Activated CD4-positive, alpha-beta memory T cell treated with anti-CD3 and anti-CD28 coated beads for 36 hours (primary cell): ENCODE data around the gene UGT1A5. TPM values are rescaled to one million over a fixed set of nuclear protein-coding genes. Genes with fewer than 3 reads are reported as not detected.

Experiments used
- CTCF ChIA-PET: fragments of 350-600 bp; sonication (Branson Sonifier 250); formaldehyde crosslinking; loops from one replicate; lab custom pipeline; 2021; ENCODE audit warnings: antibody characterized with exemption, inconsistent platforms; lab: Charles Lee
- POLR2A ChIA-PET: fragments of 350-600 bp; sonication (Branson Sonifier 250); formaldehyde crosslinking; loops from one replicate; lab custom pipeline; 2021; ENCODE audit warnings: antibody characterized with exemption; lab: Charles Lee
- DNase-seq: peaks from one replicate; pipeline ENCODE4 v3.0.0-alpha.2; 2020
- H3K27ac Mint-ChIP-seq: one replicate; pipeline ENCODE4 v1.8.0; 2021; ENCODE audit warnings: mixed read lengths
- H3K27me3 Mint-ChIP-seq: one replicate; pipeline ENCODE4 v1.8.0; 2021; ENCODE audit warnings: mixed read lengths
- H3K36me3 Mint-ChIP-seq: one replicate; pipeline ENCODE4 v1.8.0; 2021; ENCODE audit warnings: mixed read lengths
- H3K4me1 Mint-ChIP-seq: one replicate; pipeline ENCODE4 v1.8.0; 2021; ENCODE audit warnings: low read depth, mixed read lengths
- H3K4me3 Mint-ChIP-seq: one replicate; pipeline ENCODE4 v1.8.0; 2021; ENCODE audit warnings: mild to moderate bottlenecking, mixed read lengths
- H3K9me3 Mint-ChIP-seq: one replicate; pipeline ENCODE4 v1.8.0; 2021; ENCODE audit warnings: mixed read lengths
- intact Hi-C: fragments of 100-400 bp; cut with micrococcal nuclease; formaldehyde crosslinking; loops from one replicate; pipeline ENCODE4 v1.15.1; 2023
- total RNA-seq, 2 experiments: library from RNA; stranded (reverse); gene quantifications; one replicate each; pipeline ENCODE4 v1.2.3, GENCODE V29; 2021

Gene UGT1A5
- total RNA-seq, 2 experiments from 2014 or later: not detected

- POLR2A ChIA-PET: no interaction called here
- Mint-ChIP-seq H3K27ac (no peak overlapping the region), H3K36me3 (no peaks in the 10 kb centered on the region), H3K9me3 (no peaks in the 10 kb centered on the region), H3K4me1 (no peaks in the 10 kb centered on the region), H3K27me3 (peaks cover 3% of the 10 kb centered on the region), H3K4me3 (no peak overlapping the region)
- CTCF ChIA-PET: no interaction called here
- intact Hi-C loops: no loop called here
- DNase-seq: peak; percentile 3
Observed at GRCh38 chr2:233818639-233819621, 106.2 kb downstream of the UGT1A5 start.

GRCh38 chr2:233819884-233820773 lies 107.4 kb downstream of the UGT1A5 start:
- Mint-ChIP-seq H3K4me3 (no peak overlapping the region), H3K27me3 (peaks cover 3% of the 10 kb centered on the region), H3K27ac (no peak overlapping the region), H3K4me1 (no peaks in the 10 kb centered on the region), H3K9me3 (no peaks in the 10 kb centered on the region), H3K36me3 (no peaks in the 10 kb centered on the region)
- CTCF ChIA-PET: no interaction called here
- POLR2A ChIA-PET: no interaction called here
- DNase-seq: peak; percentile 6
- intact Hi-C loops: no loop called here

GRCh38 chr2:233820774-233821105 lies 108.0 kb downstream of the UGT1A5 start:
- Mint-ChIP-seq H3K27me3 (peaks cover 5% of the 10 kb centered on the region), H3K27ac (no peak overlapping the region), H3K36me3 (no peaks in the 10 kb centered on the region), H3K4me1 (no peaks in the 10 kb centered on the region), H3K4me3 (no peak overlapping the region), H3K9me3 (no peaks in the 10 kb centered on the region)
- intact Hi-C loops: no loop called here
- CTCF ChIA-PET: no interaction called here
- peak; percentile 0 for DNase-seq
- POLR2A ChIA-PET: no interaction called here

- Mint-ChIP-seq H3K9me3 (peaks cover 2% of the 10 kb centered on the region), H3K36me3 (no peaks in the 10 kb centered on the region), H3K27ac (no peak overlapping the region), H3K4me3 (no peak overlapping the region), H3K27me3 (peaks cover 5% of the 10 kb centered on the region), H3K4me1 (no peaks in the 10 kb centered on the region)
- DNase-seq: no peak
- POLR2A ChIA-PET: no interaction called here
- intact Hi-C loops: no loop called here
- CTCF ChIA-PET: no interaction called here
Observed at GRCh38 chr2:233821196-233821595, 108.5 kb downstream of the UGT1A5 start.

- Mint-ChIP-seq H3K27ac (no peak overlapping the region), H3K36me3 (no peaks in the 10 kb centered on the region), H3K4me1 (no peaks in the 10 kb centered on the region), H3K9me3 (peaks cover 3% of the 10 kb centered on the region), H3K27me3 (peaks cover 5% of the 10 kb centered on the region), H3K4me3 (no peak overlapping the region)
- ChIA-PET POLR2A (no interaction called here), CTCF (no interaction called here)
- intact Hi-C loops: no loop called here
- no peak for DNase-seq
Observed at GRCh38 chr2:233821709-233822100, 109.0 kb downstream of the UGT1A5 start.

- Mint-ChIP-seq H3K4me3 (no peak overlapping the region), H3K27me3 (peaks cover 5% of the 10 kb centered on the region), H3K27ac (no peak overlapping the region), H3K4me1 (no peaks in the 10 kb centered on the region), H3K36me3 (no peaks in the 10 kb centered on the region), H3K9me3 (peaks cover 3% of the 10 kb centered on the region)
- CTCF ChIA-PET: no interaction called here
- POLR2A ChIA-PET: no interaction called here
- peak; percentile 4 for DNase-seq
- intact Hi-C loops: no loop called here
Observed at GRCh38 chr2:233822101-233822771, 109.5 kb downstream of the UGT1A5 start.

Other genes starting within 250 kb of the UGT1A5 start
- gene USP40, start 146.1 kb upstream of the UGT1A5 start, total RNA-seq: 10 to 100 TPM; 19.3 to 21.5 TPM
- gene UGT1A8, start 95.3 kb upstream of the UGT1A5 start, total RNA-seq: not detected
- not detected for gene UGT1A10, start 76.5 kb upstream of the UGT1A5 start, total RNA-seq
- gene UGT1A9, start 41.0 kb upstream of the UGT1A5 start, total RNA-seq: not detected
- not detected for gene UGT1A7, start 31.0 kb upstream of the UGT1A5 start, total RNA-seq
- gene UGT1A6, start 20.0 kb upstream of the UGT1A5 start, total RNA-seq: not detected
- gene UGT1A4, start 5.8 kb downstream of the UGT1A5 start, total RNA-seq: not detected
- not detected for gene UGT1A3, start 16.1 kb downstream of the UGT1A5 start, total RNA-seq
- not detected for gene UGT1A1, start 47.4 kb downstream of the UGT1A5 start, total RNA-seq
- gene MROH2A, start 65.4 kb downstream of the UGT1A5 start, total RNA-seq: not detected
- 100 to 1,000 TPM in 1 of 2 experiments, 10 to 100 TPM in 1; 98.4 to 102 TPM for gene HJURP, start 141.6 kb downstream of the UGT1A5 start, total RNA-seq
- not detected for gene TRPM8, start 204.5 kb downstream of the UGT1A5 start, total RNA-seq